Neural crest cell (in vitro differentiated cells): Measurements from ENCODE around the gene TAP1. TPM values are rescaled to one million over a fixed set of nuclear protein-coding genes. Genes with fewer than 3 reads are reported as not detected.

Experiments
- DNase-seq: peaks from one replicate; pipeline ENCODE4 v3.0.0; 2021; ENCODE audit warnings: low read depth, mixed read lengths, low spot score
- H3K27ac Mint-ChIP-seq: one replicate; pipeline ENCODE4 v1.8.0; 2021; ENCODE audit warnings: mild to moderate bottlenecking, mixed read lengths; ENCODE audit not compliant: unreplicated experiment
- H3K27me3 Mint-ChIP-seq: 2 replicates; pipeline ENCODE4 v1.8.0; 2021; ENCODE audit warnings: low read depth, mild to moderate bottlenecking, mixed read lengths
- H3K36me3 Mint-ChIP-seq: 2 replicates; pipeline ENCODE4 v1.8.0; 2021; ENCODE audit warnings: low read depth, mild to moderate bottlenecking, mixed read lengths
- H3K4me1 Mint-ChIP-seq: 2 replicates; pipeline ENCODE4 v1.8.0; 2021; ENCODE audit warnings: mixed read lengths
- H3K4me3 Mint-ChIP-seq: one replicate; pipeline ENCODE4 v1.8.0; 2021; ENCODE audit warnings: mild to moderate bottlenecking, mixed read lengths
- H3K9me3 Mint-ChIP-seq: 2 replicates; pipeline ENCODE4 v1.8.0; 2021; ENCODE audit warnings: mixed read lengths
- total RNA-seq: library from RNA; stranded (reverse); gene quantifications from 2 replicates; pipeline ENCODE4 v1.2.1, GENCODE V29; 2021
- TF ChIP-seq, protein P1 (sequence below): fragments of 200-600 bp; sonication (generic); conservative IDR thresholded peaks from 2 replicates; pipeline ENCODE4 v1.5.0; 2021; ENCODE audit warnings: antibody characterized with exemption, mild to moderate bottlenecking

TAP1 gene
- total RNA-seq, 1 donor from 2014 or later, result 2.7 TPM

DNA sequence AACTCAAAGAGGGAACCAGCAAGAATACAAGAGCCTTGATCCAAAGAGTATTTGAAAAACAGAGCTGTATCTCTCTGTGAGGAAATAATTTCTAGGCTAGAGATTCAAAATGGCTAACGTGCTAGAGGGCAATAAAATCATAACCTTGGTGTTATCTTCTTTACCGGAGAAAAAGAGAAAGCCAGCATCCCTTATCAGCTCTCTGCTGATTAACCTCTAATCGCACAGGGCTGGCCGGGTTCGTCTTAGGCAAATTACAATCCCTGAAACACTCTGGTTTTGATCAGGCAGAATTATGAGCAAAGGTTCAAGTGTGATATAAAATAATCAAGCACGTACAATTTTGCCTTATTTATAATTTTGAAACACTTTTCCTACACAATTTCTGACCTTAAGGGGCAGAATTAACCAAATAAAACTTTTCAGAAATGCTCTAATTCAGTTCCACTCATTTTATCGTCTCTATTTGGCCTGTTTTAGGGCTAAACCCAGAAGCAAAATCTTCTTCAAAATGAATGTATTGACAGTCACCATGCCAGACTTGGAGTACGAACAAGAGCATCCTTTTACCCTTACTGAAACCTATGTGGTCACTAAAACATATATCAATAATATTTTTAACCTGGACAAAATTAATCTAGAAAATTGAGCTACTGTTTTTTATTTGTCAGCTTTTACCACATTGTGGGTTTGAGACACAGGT is 14.2 kb upstream of the TAP1 start:
- H3K36me3 Mint-ChIP-seq, result no peaks in the 10 kb centered on the region
- H3K9me3 Mint-ChIP-seq, result no peaks in the 10 kb centered on the region
- no peak for DNase-seq
- no peak overlapping the region for H3K4me3 Mint-ChIP-seq
- no peaks in the 10 kb centered on the region for H3K4me1 Mint-ChIP-seq
- TF ChIP-seq, protein P1, sequence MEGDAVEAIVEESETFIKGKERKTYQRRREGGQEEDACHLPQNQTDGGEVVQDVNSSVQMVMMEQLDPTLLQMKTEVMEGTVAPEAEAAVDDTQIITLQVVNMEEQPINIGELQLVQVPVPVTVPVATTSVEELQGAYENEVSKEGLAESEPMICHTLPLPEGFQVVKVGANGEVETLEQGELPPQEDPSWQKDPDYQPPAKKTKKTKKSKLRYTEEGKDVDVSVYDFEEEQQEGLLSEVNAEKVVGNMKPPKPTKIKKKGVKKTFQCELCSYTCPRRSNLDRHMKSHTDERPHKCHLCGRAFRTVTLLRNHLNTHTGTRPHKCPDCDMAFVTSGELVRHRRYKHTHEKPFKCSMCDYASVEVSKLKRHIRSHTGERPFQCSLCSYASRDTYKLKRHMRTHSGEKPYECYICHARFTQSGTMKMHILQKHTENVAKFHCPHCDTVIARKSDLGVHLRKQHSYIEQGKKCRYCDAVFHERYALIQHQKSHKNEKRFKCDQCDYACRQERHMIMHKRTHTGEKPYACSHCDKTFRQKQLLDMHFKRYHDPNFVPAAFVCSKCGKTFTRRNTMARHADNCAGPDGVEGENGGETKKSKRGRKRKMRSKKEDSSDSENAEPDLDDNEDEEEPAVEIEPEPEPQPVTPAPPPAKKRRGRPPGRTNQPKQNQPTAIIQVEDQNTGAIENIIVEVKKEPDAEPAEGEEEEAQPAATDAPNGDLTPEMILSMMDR, result no peak
- peaks cover 90% of the 10 kb centered on the region for H3K27me3 Mint-ChIP-seq
- no peak overlapping the region for H3K27ac Mint-ChIP-seq

DNA sequence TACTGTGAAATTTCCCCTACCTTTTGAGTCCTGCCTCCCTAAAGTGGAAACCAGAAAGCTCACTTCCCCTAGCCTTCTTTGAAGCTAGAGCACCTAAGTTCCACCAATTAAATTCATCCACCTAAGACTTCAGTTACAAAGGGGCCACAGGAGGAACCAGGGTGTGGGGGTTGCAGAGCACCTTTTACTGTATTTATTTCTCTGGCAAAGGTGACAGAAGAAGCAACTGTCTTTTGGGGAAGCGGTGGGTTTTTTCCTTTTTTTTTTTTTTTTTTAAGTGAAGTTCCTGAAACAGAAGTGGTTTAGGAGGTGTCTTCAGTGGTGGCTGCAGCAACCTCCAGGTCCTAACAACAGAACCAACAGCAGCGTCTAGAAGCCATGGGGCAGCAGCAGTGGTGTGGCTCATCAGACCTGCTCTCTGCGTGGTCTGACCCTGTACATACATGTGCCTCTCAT is 13.5 kb upstream of the TAP1 start:
- Mint-ChIP-seq H3K27me3 (peaks cover 86% of the 10 kb centered on the region), H3K9me3 (no peaks in the 10 kb centered on the region), H3K4me3 (no peak overlapping the region), H3K36me3 (no peaks in the 10 kb centered on the region), H3K27ac (no peak overlapping the region), H3K4me1 (no peaks in the 10 kb centered on the region)
- DNase-seq, result no peak
- TF ChIP-seq, protein P1, result no peak

DNA sequence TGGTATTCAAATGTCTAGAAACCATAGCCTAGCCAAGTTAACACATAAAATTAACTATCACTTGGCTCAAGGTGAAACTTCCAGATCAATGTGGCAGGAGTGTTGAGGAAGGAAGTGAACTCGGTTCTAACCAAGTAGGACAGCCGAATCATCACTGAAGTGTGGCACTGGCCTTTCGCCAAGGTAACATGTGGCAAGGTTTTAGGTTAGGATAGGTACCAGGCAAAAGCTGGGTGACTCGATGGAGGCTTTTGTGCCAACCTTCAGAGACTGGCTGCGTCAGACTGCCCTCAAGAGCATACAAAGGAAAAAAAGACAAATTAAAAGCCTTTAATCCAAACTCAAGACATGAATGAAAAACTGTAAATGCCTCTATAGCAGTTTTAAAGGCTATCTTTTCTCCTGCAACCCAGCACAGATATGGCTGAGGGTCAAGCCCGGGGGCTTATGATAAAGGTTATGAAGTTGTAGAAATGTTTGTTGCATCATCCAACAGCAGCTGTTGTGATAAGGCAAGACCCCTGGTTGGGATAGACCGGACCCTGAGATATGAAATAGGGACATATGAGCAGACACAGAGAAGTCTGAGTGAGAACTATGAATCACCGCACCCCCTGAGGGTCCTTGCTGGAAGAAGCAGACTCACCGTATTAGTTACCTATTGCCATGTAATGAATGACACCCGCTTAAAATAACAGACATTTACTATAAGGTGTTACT is 12.4 kb upstream of the TAP1 start:
- H3K27me3 Mint-ChIP-seq, result peaks cover 85% of the 10 kb centered on the region
- no peaks in the 10 kb centered on the region for H3K4me1 Mint-ChIP-seq
- TF ChIP-seq, protein P1, result no peak
- DNase-seq, result no peak
- no peak overlapping the region for H3K4me3 Mint-ChIP-seq
- no peaks in the 10 kb centered on the region for H3K36me3 Mint-ChIP-seq
- H3K27ac Mint-ChIP-seq, result no peak overlapping the region
- H3K9me3 Mint-ChIP-seq, result no peaks in the 10 kb centered on the region

DNA sequence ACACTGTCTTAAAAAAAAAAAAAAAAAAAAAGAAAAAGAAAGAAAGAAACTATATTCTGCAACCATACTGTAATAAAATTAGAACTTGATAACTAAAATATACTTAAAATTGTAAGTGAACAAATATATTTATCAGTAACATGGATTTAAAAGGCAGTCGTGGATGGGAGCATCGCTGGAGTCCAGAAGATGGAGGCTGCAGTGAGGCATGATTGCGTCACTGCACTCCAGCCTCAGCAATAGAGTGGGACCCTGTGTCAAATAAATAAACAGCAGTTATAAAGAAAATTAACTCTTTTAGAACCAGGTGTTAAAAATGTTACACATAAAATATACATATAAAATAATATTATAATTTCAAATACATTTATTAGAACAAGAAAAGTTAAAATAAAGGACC is 9.2 kb upstream of the TAP1 start:
- no peaks in the 10 kb centered on the region for H3K36me3 Mint-ChIP-seq
- TF ChIP-seq, protein P1, result no peak
- H3K4me3 Mint-ChIP-seq, result no peak overlapping the region
- peaks cover 85% of the 10 kb centered on the region for H3K27me3 Mint-ChIP-seq
- no peaks in the 10 kb centered on the region for H3K4me1 Mint-ChIP-seq
- no peak for DNase-seq
- no peak overlapping the region for H3K27ac Mint-ChIP-seq
- no peaks in the 10 kb centered on the region for H3K9me3 Mint-ChIP-seq

DNA sequence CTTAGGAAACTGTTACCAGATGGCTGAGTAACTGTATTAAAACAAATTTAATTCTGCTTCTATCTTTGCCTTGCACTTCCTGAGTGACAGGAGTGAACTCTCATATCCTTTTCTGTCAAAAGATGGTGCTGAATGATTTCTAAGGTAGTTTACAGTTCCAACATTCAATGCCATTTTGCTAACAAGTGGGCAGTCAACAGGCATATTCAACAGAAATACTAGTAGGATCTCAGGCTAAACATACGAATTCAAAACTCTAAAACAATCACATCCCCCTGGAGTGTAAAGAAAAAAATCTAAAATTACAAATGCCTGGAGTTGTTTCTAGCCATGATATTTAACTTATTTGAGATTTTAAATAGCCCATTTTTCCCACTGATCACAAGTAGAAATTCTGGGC is 7.2 kb upstream of the TAP1 start:
- no peak overlapping the region for H3K27ac Mint-ChIP-seq

More for the DNA sequence above, 7.2 kb upstream of the TAP1 start:
- TF ChIP-seq, protein P1, result no peak
- no peak for DNase-seq
- Mint-ChIP-seq H3K4me1 (no peaks in the 10 kb centered on the region), H3K9me3 (no peaks in the 10 kb centered on the region), H3K27me3 (peaks cover 85% of the 10 kb centered on the region), H3K4me3 (no peak overlapping the region), H3K36me3 (no peaks in the 10 kb centered on the region)
